NCI-H460 (cell line): ENCODE measurements around the gene DYNLT1. TPM values are rescaled to one million over a fixed set of nuclear protein-coding genes. Genes with fewer than 3 reads are reported as not detected.
"Not testable (repeated sequence)": the region's sequence is repeated elsewhere in the genome, so short reads cannot be mapped to it uniquely, and the experiment has no call there.

Source experiments
- DNase-seq: peaks from one replicate; pipeline ENCODE4 v3.0.0-alpha.2; 2016; ENCODE audit warnings: low read depth; ENCODE audit errors: extremely low read depth
- small RNA-seq, 2 experiments: library from RNA; depleted of rRNA; stranded (forward); fragments of <200 nt; gene quantifications; one replicate each; pipeline ENCODE3, GENCODE V24; 2014
- total RNA-seq: library from RNA; depleted of rRNA; stranded (reverse); fragments of >200 nt; shearing (Covaris generic); gene quantifications from 2 replicates; pipeline ENCODE4 v1.2.3, GENCODE V29; 2014; rRNA removed

DYNLT1 gene
- total RNA-seq, 1 experiment from 2014 or later: 66.9 TPM

- not testable (repeated sequence) for DNase-seq
Observed at GRCh38 chr6:158606011-158606410, 38.5 kb downstream of the DYNLT1 start.

DNA sequence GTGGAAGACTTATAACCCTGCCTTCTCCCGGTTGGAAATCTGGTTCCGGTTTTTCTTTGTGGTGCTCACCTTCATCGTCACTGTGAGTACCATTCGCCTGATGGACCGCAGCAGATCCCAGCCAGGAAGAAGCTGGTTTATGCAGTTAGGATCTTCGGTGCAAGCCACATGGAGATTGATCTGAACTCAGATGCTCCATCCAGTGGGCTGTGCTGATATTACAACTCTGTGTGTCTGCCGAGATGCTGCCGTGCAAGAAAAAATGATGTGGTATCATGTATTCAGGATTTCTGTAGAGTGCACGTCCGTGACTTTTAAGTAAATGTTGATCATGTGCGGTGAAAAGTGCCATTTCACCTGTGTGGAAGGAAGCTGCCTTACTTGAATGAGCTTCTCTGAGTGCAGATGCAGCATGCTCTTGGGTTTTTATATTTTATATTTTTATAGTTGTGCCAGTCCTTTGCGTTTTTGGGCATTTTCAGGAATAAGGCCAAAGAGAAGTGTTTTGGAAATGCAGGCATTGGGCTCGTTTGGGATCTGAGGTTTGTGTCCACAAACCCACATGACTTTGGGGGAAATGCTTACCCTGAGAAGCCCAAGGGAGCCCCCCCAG, 39.2 kb downstream of the DYNLT1 start:
- peak; percentile 65 for DNase-seq

DNA sequence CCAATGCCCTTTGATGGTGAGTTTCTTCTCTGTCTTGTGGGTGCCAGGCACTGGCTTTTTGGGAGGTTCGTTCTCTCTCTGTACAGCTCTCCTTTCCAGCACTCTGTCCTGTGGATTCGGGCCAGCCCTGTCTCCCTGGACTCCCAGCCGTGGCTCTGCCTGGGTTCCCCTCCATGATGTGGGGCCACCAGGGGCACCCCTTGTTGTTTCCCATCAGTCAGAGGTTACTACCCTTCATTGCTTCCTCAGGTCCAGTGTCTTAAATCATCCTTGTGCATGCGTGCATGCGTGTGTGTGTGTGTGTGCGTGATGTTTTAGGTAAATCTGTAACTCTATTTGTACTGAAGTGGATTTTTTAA, 40.5 kb downstream of the DYNLT1 start:
- no peak for DNase-seq

- no peak for DNase-seq
Observed at GRCh38 chr6:158603261-158604047, 41.1 kb downstream of the DYNLT1 start.

- DNase-seq: no peak
Observed at GRCh38 chr6:158599635-158600034, 44.9 kb downstream of the DYNLT1 start.

DNA sequence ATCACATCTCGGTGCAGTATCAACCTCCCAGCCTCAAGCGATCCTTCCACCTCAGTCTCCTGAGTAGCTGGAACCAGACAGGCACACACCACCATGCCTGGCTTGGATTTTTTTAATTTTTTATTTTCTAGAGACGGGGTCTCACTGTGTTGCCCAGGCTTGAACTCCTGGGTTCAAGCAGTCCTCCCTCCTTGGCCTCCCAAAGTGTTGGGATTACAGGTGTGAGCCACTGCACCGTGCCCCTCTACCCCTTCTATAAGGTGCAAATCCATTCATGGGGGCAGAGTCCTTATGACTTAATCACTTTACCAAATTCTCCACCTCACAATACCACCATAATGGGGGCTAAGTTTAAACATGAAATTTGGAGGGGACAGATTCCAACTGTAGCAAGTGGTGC, 47.0 kb downstream of the DYNLT1 start:
- no peak for DNase-seq

DNA sequence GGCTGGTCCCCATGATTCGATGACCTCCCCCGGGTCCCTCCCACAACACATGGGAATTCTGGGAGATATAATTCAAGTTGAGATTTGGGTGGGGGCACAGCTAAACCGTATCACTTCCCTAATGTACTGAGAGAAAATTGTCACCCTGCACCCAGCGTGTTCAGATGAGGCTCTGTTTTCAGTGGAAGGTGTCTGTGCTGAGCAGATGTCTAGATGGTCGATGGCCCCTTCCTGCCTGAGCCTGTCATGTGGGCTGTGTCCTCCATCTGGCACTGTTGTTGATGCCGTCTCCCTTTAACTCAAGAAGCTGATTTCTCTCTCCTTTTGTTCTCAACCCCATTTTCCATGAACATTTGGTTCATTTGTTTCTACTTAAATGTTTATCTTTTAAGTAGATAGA, 47.7 kb downstream of the DYNLT1 start:
- no peak for DNase-seq

- DNase-seq: no peak
Observed at GRCh38 chr6:158595223-158595622, 49.3 kb downstream of the DYNLT1 start.

DNA sequence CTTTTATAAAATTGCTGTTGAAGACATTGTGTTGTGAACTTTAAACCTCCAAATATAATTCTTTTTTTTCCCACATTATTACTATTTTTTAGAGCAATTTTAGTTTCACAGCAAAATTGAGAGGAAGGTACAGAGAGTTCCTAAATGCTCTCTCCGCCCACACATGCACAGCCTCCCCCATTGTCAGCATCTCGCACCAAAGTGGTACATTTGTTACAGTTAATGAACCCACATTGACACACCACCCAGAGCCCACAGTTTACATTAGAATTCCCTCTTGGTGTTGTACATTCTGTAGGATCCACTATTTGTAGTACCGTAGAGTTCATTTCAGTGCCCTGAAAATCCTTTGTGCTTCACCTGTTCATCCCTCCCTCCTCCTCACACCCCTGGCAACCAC, 50.9 kb downstream of the DYNLT1 start:
- DNase-seq: no peak

GRCh38 chr6:158591810-158592209, 52.7 kb downstream of the DYNLT1 start:
- DNase-seq: no peak

DNA sequence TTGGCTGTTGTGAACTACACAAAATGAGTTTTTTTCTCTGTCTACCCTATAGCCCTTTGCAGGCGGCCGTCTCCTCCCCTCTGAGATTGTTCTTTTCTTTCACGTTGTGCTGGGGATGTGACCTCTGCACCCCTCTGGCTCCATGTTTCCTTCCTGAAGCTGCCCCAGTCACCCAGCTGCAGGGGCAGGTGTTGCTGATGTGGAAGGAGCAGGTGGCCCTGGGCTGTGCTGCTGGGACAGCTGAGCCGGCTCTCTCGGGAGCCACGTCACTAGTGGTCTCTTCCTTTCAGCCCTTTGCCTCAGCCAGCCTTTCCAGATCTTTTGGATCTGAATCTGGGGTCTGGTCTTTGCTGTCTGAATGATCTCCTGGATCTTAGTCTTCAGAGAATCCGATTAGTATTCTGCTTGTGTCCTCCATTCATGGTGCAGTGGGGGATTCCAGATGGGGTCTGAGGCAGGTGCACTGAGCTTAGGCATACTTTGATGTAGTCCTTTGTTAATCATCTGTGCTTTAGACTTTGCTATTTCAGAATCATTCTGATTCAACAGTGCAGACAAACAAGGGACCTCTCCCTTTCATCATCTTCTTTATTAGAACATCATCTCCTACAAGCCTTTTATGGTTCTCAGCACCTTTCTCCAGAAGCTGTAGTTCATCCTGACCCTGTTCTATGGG, 53.3 kb downstream of the DYNLT1 start:
- DNase-seq: no peak

GRCh38 chr6:158589366-158589765, 55.2 kb downstream of the DYNLT1 start:
- no peak for DNase-seq

- DNase-seq: no peak
Observed at GRCh38 chr6:158586652-158587051, 57.9 kb downstream of the DYNLT1 start.

Small RNAs within 50 kb of the gene (small RNA-seq; reads per million reads assigned to genes)
- gene MIR7161: 0 reads per million in 2 experiments

Other genes with a start within 250 kb of the DYNLT1 start
- gene TMEM181, start 84.7 kb downstream of the DYNLT1 start, total RNA-seq: 24.3 and 24.7 TPM in 2 replicates
- gene SYTL3, start 5.3 kb upstream of the DYNLT1 start, total RNA-seq: 0.46 and 0.52 TPM in 2 replicates
- 198 and 231 TPM in 2 replicates for gene EZR, start 174.6 kb upstream of the DYNLT1 start, total RNA-seq